HG02943 (cell line): ENCODE measurements around the gene BFSP1.

ENCODE experiments used
- ATAC-seq: cut with Tn5 transposase; IDR thresholded peaks from one replicate; pipeline ENCODE4 v1.9.1; 2021; ENCODE audit warnings: mild to moderate bottlenecking, low read depth, moderate library complexity; ENCODE audit not compliant: unreplicated experiment

The BFSP1 gene

GRCh38 chr20:17558154-17558940, 27.2 kb upstream of the BFSP1 start:
- ATAC-seq, result no peak

DNA sequence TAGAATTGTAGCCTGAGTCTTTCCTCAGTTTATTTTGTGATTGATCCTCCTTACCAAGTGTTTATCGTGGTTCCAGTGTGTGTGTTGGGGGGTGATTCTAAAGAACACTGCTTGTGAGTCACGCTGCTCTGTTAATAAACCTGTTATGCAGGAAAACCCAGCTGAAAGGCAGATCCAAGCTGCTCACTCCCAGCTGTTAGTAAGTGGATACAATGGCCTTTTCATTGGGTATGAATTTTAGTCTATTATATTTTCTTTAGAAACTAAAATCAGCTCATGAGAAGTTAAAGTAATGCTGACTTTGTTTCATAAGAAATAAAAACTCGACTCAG, 26.5 kb upstream of the BFSP1 start:
- no peak for ATAC-seq

DNA sequence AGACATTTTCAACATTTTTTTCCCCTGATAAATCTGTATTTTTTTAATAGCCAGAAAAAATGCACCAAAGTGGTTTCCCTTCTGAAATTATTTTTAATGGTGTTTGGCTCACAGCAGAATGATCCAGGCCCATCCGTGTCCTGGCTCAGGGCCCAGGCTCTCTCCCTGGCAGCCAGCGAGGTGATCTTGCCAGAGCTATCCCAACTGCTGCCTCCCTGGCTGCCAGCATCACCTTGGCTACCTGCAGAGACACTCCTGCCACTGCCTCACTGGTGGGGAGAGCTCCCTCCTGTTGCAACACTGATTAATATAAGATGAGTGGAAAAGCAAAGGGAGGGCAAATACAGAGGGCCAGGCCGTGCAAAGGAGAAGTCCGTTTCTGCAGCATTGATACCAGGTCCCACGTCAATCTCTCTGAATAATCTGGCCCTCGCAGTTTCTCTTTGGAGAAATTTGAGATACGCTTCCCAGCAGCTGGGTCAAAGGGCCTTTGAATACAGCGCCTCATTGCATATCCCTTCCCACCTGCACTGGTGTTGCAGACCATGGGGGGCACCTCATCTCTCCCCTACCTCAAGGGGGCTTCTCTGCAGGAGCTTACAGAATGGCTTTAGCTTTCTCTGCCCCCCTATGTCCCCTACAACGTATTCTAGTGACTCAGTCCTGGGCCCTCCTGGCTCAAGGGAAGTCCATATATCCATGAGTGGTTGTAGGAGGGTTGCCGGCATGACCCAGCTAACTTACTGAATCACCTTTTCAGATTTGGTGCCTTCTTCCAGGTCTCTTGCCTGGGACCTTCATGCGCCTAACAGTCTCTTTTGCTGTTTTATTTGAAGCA, 25.9 kb upstream of the BFSP1 start:
- no peak for ATAC-seq

- no peak for ATAC-seq
Measured at GRCh38 chr20:17555106-17555505, 23.9 kb upstream of the BFSP1 start.

GRCh38 chr20:17549131-17549530, 18.0 kb upstream of the BFSP1 start:
- ATAC-seq, result no peak

DNA sequence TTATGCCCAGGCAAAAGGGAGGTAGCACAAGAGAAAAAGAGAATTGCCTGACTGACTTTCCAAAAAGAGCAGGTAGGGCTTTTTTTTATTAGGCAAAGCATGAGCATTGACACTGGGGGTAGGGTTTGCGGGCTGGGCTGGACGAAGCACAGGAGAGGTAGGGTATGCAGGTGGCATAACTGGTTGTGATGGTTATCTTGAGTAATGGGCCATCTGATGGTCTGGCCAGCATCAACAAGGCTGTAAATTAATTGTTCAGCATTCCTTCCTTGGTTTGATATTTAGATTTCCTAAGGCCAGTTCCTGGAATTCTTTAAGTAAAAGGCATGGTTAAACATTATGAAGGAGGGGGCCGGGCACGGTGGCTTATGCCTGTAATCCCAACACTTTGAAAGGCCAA, 13.9 kb upstream of the BFSP1 start:
- no peak for ATAC-seq

DNA sequence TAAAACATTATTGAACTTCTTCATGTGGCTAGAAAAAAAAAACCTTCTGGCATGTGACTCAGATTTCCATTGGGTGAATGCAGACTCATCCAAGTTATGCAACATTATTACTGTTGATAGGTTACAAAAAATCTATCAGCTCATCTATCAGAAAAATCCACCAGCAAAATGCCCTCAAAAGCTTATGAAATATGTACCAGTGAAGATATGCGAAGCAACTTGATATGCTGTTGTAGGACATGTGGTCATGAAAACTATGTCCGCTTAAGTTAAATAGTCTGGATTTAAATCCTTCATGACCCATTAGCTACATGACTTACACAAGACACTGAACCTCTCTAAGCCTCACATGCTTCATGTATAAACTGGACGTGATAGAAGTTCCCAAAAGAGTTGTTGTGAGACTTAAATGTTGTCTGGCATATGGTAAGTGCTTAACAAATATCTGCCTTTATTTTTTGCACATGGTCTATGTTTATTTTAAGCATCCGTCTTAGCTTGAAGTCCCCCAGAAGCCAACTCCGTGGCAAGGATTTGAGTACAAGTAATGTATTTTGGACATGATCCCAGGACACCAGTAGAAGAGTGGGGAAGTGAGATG, 12.5 kb upstream of the BFSP1 start:
- no peak for ATAC-seq

- no peak for ATAC-seq
Measured at GRCh38 chr20:17542993-17543412, 11.8 kb upstream of the BFSP1 start.

DNA sequence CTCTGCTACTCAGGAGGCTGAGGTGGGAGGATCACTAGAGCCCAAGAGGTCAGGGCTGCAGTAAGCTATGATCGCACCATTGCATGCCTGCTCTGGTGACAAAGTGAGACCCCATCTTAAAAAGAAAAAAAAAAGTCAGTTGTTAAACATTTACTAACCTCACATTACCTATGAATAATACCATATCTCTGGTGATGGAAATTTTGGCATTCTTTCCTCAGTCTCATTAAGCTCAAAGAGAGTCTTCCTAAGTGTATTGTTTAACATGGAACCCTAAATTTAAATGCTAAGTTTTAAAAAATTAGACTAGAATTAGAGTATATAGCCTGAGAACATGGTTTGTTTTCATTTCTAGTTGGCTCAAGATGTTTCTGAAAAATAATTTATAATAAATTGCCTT, 11.3 kb upstream of the BFSP1 start:
- ATAC-seq, result no peak

GRCh38 chr20:17541996-17542395, 10.8 kb upstream of the BFSP1 start:
- no peak for ATAC-seq

- ATAC-seq, result no peak
Measured at GRCh38 chr20:17541596-17541995, 10.4 kb upstream of the BFSP1 start.

DNA sequence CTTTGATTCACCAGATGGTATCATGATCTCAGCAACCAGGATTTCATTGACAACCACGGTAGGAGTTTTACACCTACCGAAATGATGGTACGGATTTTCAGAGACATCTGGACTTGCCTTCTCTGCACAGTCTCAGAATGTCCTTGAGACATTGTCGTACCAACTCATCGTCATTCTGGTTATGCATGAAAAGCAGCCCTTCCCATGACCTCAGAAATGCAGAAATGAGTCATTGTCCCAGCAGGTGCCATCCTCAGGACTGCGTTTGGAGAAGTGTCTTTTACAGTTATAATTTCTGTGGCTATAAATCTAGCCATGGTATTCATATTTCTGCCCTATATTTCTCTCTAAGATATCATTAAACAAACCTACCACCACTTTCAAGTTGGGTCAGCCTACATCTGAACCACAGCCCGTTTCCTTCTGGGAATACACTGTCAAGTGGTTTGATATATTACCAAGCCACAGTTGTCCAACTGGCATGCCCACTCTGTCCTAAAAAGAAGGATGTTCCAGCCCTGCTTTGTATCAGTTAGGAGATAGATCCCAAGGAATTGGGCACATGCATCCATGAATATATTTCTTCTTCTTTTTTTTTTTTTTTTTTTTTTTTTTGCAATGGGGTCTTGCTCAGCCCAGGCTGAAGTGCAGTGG, 7.5 kb upstream of the BFSP1 start:
- ATAC-seq, result peak; percentile 58

DNA sequence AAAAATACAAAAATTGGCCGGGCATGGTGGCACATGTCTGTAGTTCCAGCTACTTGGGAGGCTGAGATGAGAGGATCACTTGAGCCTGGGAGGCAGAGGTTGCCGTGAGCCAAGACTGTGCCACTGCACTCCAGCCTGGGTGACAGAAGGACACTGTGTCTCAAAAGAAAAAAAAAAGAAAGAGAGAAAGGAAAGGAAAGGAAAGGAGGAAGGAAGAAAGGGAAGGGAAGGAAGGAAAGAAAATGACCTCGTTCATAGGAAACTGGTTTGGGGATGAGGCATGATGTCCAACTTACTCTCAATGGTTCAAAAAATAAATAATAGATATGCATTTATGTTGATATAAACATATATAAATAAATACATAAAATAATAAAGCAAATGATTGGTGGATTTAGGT, 6.8 kb upstream of the BFSP1 start:
- no peak for ATAC-seq

DNA sequence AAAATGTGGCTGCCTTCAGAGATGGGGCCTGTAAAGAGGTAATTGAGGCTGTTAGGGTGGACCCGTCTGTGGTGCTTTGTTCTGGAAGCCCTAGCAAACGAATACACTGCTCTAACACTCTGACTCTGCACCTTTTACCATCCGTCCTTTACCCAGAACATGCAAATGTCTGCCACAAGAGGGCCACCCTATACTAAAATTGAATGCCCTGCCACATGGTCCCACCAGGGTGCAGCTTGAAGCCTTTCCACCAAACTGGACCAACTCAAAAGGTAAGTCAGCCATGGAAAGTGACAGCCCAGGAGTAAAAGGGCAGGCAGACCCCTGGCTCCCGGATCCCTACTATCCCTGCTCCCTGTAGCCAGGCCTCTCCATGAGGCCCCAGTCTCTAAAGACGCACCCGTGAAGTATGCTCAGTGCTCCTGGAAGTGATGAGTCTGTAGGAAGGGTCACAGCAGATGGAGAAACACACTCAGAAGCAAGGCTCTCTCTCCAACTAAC, 5.8 kb upstream of the BFSP1 start:
- peak; percentile 77 for ATAC-seq

GRCh38 chr20:17534077-17534476, 2.9 kb upstream of the BFSP1 start:
- ATAC-seq, result no peak

GRCh38 chr20:17533396-17533795, 2.2 kb upstream of the BFSP1 start:
- no peak for ATAC-seq

GRCh38 chr20:17531665-17532025, 466 bp upstream of the BFSP1 start:
- ATAC-seq, result no peak

DNA sequence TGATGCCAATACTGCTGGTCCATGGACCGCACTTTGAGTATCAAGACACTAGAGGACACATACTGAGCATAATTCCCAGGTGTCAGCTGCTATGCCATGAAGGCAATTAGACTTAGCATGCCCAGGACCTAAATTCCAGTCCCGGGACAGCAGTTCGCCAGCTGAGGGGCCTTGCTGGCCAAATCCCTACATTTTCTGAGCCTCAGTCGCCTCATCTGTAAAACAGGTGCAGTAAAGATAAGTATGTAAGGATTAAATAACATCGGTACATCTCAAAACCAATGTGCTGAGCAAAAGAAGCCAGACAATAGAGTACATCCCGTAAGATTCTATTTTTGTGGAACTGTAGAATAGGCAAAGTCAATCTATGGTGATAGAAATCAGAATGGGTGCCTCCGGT, 1.0 kb downstream of the BFSP1 start:
- no peak for ATAC-seq

- no peak for ATAC-seq
Measured at GRCh38 chr20:17529586-17529985, 1.6 kb downstream of the BFSP1 start.

DNA sequence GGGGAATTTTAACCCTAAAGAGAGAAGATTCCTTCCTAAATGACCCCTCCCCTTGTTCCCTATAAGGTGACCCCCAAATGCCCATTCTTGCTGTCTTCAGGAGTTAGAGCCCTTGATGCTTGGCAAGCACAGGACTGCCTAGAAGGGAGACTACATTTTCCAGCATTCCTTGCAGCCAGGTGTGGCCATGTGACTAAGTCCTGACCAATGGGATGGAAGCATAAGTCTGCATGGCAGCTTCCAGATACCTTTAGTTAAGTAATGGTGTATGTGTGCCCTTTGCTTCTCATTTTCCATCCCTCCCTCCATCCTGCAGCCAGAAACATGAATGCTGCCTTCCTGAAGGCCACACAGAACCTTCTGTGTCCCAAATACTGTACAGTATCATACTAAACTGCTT, 5.5 kb downstream of the BFSP1 start:
- ATAC-seq, result no peak

- no peak for ATAC-seq
Measured at GRCh38 chr20:17525132-17525531, 6.0 kb downstream of the BFSP1 start.
